NCI-H524 (cell line): ENCODE results near the gene TRAPPC6A.

ENCODE experiments used
- DNase-seq, 2 experiments: peaks; one replicate each; lab custom pipeline; 2025; lab: John Stamatoyannopoulos, UW

The TRAPPC6A gene

GRCh38 chr19:45177817-45178261, at the start of gene TRAPPC6A:
TRAPPC6A (minus strand) TSS chr19:45178237; CDS start chr19:45178218, 19 bp downstream.
- DNase-seq, result peak in 1 of 2 experiments; percentile 42

DNA sequence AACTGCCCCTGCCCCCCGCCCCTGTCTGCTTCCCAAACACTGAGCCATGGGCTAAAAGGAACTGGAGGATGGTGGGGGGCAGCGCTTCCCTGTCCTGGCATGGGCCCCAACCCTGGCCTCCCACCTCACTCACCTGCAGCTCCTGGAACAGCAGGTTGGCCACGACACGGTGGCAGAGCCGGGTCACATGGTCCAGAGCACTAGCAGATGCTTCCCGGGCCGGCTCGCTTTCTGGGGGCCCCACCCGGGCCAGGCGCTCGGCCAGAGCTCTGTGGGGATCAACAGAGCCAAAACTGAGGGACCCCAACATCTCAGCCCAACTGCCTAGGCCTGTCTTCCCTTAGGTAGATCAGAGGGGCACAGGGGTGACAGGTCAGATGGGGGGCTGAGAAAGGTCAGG, 46.6 kb upstream of the TRAPPC6A start:
- no peak for DNase-seq

GRCh38 chr19:45223879-45224278, 45.8 kb upstream of the TRAPPC6A start:
- no peak for DNase-seq

DNA sequence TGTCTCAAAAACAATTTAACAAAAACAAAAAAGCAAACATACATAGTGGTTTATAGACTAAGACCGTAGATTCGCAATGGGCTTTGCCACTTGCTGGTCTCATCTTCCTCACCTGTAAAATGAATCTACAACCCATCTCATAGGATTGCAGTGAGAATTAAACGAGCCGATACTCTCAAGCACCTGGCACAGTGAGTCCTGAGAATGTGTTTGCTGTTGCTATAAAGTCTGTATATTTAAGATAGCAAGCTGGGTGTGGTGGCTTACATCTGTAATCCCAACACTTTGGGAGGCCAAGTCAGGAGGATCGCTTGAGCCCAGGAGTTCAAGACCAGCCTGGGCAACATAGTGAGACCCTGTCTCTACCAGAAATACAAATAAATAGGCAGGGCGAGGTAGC, 44.7 kb upstream of the TRAPPC6A start:
- DNase-seq, result no peak

GRCh38 chr19:45218911-45219743, 41.1 kb upstream of the TRAPPC6A start:
- DNase-seq, result no peak

DNA sequence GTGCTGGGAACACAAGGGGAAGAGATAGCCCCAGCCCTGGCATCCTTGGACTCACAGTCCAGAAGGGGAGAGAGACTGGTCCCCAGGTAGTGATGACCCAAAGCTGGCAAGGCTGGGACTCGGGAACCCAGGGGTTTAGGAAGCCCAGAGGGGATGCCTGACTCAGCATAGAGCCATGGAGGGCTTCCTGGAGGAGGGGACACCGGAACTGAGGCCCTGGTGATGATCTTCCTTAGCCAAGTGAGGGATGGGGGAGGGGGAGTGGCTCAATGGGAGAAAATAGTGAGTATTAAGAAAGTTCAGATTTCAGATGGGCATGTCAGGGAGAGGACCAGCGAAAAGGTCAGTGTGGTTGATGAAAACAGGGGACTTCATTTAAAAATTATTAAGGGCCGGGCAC, 40.4 kb upstream of the TRAPPC6A start:
- DNase-seq, result no peak

DNA sequence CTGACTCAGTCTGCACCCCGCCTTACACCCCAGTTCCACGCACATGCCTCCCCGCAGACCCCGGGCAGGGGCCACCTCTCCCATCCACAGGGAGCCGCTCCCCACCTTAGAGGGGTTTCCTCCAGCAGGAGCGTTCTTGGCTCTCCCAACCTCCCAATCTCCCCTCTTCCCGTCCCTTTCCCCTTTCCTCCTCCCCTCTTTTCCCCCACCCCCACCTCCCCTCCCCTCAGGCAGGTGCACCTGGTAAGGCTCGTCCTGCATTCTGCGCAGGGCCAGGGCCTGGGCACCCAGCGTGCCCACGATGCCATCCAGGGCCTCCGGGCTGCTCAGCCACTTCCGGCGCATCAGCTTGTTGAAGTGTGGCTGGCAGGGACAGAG, 39.9 kb upstream of the TRAPPC6A start:
- DNase-seq, result no peak

DNA sequence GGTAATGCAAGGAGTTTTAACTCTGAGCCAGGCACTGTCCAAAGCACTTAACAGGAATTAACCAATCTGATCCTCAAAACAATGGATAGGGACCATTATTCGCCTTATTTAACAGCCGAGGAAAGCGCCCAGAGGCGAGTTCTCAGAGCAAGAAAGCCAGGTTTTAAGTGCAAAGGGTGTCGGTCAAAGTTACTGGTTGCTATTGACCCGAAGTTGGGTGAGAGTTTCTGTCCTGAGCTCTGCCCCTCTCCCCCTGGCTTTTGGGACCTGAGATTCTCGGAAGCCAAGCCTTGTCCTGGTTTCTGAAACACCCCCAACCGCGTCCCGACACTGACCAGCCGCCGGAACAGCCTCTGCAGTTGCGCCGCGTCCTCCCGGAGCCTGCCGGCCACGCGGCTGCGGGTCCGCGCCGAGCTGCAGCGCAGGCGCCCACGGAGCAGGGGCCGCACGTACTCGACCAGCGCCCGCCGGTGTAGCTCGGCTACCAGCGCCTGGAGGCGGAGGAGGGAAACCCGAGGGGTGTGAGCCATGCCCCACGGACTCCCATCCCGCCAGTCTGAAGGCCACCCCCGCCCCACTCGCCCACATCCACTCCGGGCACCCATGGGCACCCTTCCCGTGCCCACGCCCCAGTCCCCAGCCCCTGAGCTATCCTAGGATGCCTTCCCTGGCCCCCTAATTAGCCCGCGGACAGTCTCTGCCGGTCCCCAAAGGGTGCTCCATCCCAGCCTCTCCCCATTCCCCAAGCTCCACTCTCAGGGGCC, 39.3 kb upstream of the TRAPPC6A start:
- no peak for DNase-seq

GRCh38 chr19:45216667-45217066, 38.6 kb upstream of the TRAPPC6A start:
- DNase-seq, result no peak

DNA sequence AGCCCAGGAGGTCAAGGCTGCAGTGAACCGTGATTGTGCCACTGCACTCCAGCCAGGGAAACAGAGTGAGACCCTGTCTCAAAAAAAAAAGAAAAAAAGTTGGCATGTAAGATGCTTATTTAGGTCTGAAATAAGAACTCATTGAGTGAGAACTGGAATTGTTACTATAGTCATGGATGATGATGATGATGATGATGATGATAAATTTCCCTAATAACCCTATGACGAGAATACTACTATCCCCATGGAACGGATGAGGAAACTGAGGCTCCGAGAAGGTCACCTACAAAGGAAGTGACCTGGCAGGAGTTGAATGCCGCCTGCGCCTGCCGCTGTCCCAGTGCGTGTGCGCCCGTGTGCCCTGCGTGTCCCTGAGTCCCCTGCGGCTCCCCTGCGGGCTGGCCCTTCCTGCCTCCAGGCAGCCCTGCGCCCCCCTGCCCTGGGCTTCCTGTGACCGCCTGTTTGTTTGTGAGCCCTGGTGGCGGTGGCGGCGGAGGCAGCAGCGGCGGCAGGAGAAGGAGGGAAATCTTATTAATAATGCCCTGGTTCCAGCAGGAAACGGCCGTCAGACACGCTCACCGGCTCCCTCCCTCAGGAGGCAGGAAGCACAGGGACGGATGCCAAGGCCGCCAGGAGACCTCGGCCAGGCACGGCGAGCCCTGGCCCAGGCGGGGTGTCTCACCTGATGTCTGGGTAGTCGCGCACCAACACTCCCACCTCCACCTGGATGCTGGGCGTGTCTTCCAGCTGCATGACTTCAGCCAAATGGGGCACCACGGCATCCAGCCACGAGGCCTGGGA, 37.6 kb upstream of the TRAPPC6A start:
- DNase-seq, result peak in 1 of 2 experiments; percentile 5

DNA sequence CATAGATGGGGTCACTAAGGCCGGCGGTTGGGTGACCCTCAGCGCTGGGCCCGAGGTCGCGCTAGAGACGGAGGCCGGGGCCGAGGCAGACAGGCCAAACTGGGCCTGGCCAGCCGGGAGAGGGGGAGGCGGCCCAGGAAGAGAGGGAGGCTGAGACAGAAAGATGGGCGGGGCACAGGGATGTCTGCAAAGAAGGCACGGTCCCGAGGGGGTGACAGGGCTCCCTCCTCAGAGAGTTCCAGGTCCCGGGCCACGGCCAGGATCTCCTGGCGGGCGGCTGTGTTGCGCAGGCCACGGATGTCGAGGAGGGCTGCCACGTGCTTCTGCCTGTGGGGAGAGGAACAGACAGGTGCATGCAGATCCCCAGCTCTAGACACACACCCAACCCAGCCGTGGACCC, 35.0 kb upstream of the TRAPPC6A start:
- no peak for DNase-seq

- DNase-seq, result no peak
Measured at GRCh38 chr19:45211751-45212381, 33.8 kb upstream of the TRAPPC6A start.

DNA sequence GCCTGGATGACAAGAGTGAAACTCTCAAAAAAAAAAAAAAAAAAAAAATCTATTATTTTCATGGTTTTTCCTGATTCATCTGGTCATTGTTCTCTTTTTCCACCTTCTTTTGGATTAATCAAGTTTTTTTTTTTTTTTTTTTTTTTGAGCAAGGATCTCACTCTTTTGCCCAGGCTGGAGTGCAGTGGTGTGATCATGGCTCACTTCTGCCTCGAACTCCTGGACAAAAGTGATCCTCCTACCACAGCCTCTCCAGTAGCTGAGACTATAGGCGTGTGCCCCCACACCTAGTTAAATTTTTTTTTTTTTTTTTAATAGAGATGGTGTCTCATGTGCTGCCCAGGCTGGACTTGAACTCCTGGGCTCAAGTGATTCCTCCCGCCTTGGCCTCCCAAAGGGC, 28.3 kb upstream of the TRAPPC6A start:
- DNase-seq, result no peak

DNA sequence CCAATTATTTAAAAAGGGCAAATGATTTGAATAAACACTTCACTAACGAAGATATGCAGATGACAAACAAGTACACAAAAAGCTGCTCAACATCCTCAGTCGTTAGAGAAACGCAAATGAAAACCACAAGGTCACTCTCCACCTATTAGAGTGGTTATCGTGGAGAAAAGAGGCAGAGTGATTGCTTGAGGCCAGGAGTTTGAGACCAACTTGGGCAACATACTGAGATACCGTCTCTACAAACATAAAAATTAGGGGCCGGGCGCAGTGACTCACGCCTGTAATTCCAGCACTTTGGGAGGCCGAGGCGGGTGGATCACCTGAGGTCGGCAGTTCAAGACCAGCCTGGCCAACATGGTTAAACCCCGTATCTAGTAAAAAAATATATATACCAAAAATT, 27.8 kb upstream of the TRAPPC6A start:
- DNase-seq, result no peak

GRCh38 chr19:45202637-45203036, 24.6 kb upstream of the TRAPPC6A start:
- no peak for DNase-seq

DNA sequence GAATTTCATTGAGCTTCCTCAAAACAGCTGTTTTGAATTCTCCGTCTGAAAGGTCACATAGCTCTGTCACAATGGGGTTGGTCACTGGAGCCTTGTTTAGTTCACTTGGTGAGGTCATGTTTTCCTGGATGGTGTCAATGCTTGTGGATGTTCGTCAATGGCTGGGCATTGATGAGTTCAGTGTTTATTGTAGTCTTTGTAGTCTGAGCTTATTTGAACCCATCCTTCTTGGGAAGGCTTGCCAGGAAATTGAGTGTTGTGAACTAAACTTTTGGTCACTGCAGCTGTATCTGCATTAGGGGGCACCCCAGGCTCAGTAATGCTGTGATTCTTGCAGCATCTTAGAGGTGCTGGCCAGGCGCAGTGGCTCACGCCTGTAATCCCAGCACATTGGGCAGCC, 22.5 kb upstream of the TRAPPC6A start:
- DNase-seq, result peak in 1 of 2 experiments; percentile 38

- peak; percentile 12 to 33 for DNase-seq
Measured at GRCh38 chr19:45195764-45196163, 17.7 kb upstream of the TRAPPC6A start.

- DNase-seq, result no peak
Measured at GRCh38 chr19:45191375-45191774, 13.3 kb upstream of the TRAPPC6A start.

GRCh38 chr19:45189971-45190370, 11.9 kb upstream of the TRAPPC6A start:
- no peak for DNase-seq

- DNase-seq, result peak in 1 of 2 experiments; percentile 45
Measured at GRCh38 chr19:45187421-45188100, 9.5 kb upstream of the TRAPPC6A start.
